ENCODE results near the gene SPINK1.
"Not testable (repeated sequence)": the region's sequence is repeated elsewhere in the genome, so short reads cannot be mapped to it uniquely, and the experiment has no call there.

SPINK1 gene

DNA sequence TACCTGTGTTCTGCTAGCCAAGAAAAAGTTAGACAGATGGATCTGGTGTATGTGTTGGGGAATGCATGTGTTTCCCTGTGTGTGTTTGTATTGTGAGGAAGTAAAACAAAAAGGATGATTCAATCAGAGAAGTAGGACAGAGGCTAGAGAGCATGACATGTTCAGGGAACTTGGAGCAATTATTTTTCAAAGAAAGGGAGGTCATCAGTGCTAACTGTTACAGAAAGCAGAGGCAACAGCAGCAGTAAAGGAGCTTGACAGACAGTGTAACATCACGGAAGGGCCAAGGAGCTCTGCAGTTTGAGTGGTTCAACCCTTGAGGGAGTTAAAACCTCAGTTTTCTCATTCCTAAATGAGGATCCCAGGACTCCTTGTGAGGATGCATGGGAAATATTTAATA lies 13.2 kb downstream of the SPINK1 start:
- TF ChIP-seq POLR2AphosphoS5 (IDR thresholded peaks at IDR 0.05; ENCODE audit: low read depth, low read length) (no peak), PAX5 (IDR thresholded peaks at IDR 0.05; ENCODE audit: insufficient read depth, low read length, severe bottlenecking) (no peak), POU2F2 (IDR thresholded peaks at IDR 0.05; ENCODE audit: low read depth, low read length) (no peak), TAF1 (IDR thresholded peaks at IDR 0.05; ENCODE audit: low read depth, low read length) (no peak), POLR2A (IDR thresholded peaks at IDR 0.05; ENCODE audit: low read depth, low read length) (no peak), SPI1 (IDR thresholded peaks at IDR 0.05; ENCODE audit: low read depth, low read length) (no peak)
- no peak for FAIRE-seq

DNA sequence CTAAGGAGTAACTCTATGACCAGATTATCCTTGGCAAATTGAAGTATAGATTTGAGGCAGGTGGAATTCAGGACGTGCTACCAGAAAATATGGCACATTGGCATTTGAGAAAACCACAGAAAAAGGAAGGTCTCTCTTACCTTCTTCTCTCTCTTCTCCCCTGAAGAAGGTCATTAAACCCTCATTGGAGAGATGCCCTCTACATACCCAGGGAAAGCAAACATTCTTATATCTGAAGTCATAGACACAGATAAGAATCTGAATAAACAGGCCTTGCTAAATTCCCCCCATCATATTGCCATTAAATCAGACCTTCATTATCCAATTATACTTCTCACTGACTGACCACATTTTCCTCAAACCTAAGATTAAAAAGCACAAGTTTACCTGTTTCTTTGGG lies 17.8 kb downstream of the SPINK1 start:
- DNase-seq (ENCODE audit: insufficient read length, low spot score) (no peak), FAIRE-seq (no peak)
- TF ChIP-seq POLR2A (IDR thresholded peaks at IDR 0.05; ENCODE audit: low read depth, low read length) = no peak
- TF ChIP-seq POLR2AphosphoS5 (IDR thresholded peaks at IDR 0.05; ENCODE audit: low read depth, low read length) = no peak
- TF ChIP-seq TAF1 (IDR thresholded peaks at IDR 0.05; ENCODE audit: low read depth, low read length) = no peak
- TF ChIP-seq POU2F2 (IDR thresholded peaks at IDR 0.05; ENCODE audit: low read depth, low read length) = no peak
- no peak for TF ChIP-seq PAX5 (IDR thresholded peaks at IDR 0.05; ENCODE audit: insufficient read depth, low read length, severe bottlenecking)

More for the DNA sequence above, 13.2 kb downstream of the SPINK1 start:
- DNase-seq (ENCODE audit: insufficient read length, low spot score) = no peak

DNA sequence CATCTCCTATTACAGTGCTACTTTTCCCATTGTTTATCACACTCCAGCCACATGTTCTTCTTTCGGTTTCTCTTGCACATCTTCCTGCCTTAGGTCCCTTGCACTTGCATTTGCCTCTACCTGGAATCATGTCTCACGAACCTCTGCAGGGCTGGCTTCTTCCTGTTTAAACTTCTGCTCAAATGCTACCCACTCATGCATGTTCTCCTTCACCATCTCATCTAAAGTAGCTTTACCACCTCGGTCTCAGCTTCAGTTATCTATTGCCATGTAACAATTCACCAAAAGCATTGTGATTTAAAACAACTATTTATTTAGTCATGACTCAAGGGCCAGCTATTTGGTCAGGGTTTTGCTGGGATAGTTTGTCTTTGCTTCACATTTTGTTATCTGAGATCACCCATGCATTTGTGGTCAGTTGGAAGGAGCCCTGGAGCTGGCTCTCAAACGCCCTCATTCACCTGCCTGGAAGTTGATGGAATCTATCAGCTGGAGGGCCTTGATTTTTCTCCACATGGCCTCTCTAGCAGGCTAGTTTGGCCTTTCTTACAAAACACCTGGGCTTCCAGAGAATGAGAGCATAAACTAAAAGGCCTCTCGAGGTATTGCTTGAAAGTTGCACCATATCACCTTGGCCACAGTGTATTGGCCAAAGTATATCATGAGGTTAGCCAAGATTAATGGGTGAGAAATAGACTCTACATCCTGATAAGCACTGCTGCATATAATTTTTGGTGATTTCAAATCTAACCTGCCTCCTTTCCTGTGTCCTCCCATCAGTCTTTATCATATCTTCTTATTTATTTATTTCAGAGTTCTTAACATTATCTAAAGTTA lies 21.4 kb downstream of the SPINK1 start:
- TF ChIP-seq TAF1 (IDR thresholded peaks at IDR 0.05; ENCODE audit: low read depth, low read length) (no peak), POLR2AphosphoS5 (IDR thresholded peaks at IDR 0.05; ENCODE audit: low read depth, low read length) (no peak), PAX5 (IDR thresholded peaks at IDR 0.05; ENCODE audit: insufficient read depth, low read length, severe bottlenecking) (no peak), POLR2A (IDR thresholded peaks at IDR 0.05; ENCODE audit: low read depth, low read length) (no peak)
- FAIRE-seq (no peak), DNase-seq (ENCODE audit: insufficient read length, low spot score) (no peak)

DNA sequence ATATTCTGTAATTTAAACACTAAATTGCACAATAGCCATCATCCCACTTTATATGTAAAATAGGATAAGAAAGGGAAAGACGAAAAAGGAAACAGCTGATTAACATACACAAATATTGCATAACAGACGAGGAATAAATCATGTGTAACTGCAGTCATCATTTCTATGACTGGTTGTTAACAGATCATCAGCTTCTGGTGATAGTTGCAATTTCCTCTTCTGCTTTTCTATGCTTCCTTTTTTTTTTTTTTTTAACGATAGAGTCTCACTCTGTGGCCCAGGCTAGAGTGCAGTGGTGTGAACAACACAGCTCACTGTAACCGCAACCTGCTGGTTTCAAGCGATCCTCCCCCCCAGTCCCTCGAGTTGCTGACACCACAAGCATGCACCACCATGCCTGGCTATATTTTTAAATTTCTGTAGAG lies 26.4 kb downstream of the SPINK1 start:
- no peak for FAIRE-seq
- no peak for TF ChIP-seq TAF1 (IDR thresholded peaks at IDR 0.05; ENCODE audit: low read depth, low read length)
- peak; percentile 52 for TF ChIP-seq SPI1 (IDR thresholded peaks at IDR 0.05; ENCODE audit: low read depth, low read length)
- no peak for DNase-seq (ENCODE audit: insufficient read length, low spot score)

DNA sequence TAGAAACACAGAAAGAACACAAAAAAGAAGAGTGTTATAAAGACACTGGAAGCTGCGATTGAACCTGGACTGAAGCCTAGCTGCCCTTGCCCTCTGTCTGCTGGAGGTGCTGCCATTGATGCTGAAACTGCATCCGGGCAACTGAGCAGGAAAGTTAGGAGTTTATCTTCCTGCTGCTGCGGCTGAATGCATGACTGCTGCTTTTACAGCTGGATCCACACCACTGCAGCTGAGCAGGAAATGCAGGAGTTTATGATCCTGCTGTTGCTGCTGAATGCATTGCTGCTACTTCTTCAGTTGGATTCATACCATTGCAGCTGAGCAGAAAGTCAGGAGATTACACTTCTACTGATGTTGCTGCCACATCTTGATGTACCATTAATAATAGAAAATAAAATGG lies 27.1 kb downstream of the SPINK1 start:
- FAIRE-seq = no peak
- DNase-seq (ENCODE audit: insufficient read length, low spot score) = no peak
- TF ChIP-seq POLR2A (IDR thresholded peaks at IDR 0.05; ENCODE audit: low read depth, low read length) = no peak
- no peak for TF ChIP-seq PAX5 (IDR thresholded peaks at IDR 0.05; ENCODE audit: insufficient read depth, low read length, severe bottlenecking)
- no peak for TF ChIP-seq TAF1 (IDR thresholded peaks at IDR 0.05; ENCODE audit: low read depth, low read length)
- no peak for TF ChIP-seq POU2F2 (IDR thresholded peaks at IDR 0.05; ENCODE audit: low read depth, low read length)
- TF ChIP-seq SPI1 (IDR thresholded peaks at IDR 0.05; ENCODE audit: low read depth, low read length) = no peak
- no peak for TF ChIP-seq POLR2AphosphoS5 (IDR thresholded peaks at IDR 0.05; ENCODE audit: low read depth, low read length)

DNA sequence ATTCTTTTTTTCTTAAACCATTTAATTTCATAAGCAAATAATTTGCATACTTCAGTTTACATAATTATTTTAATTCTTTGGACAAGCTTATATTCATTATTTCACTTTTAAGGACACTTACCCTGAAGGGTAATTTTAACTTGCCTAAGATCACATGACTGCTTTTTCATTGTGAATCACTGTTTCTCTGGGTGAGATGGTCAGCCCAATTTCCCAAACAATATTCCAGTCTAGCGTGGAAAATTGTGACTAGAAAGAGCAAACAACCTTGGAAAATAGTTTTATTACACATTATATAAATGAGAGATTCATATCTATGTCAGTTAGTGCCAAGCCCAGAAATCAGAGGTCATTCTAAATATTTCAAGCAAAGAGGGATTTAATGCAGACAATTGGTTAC lies 27.5 kb downstream of the SPINK1 start:
- FAIRE-seq (no peak), DNase-seq (ENCODE audit: insufficient read length, low spot score) (no peak)
- no peak for TF ChIP-seq PAX5 (IDR thresholded peaks at IDR 0.05; ENCODE audit: insufficient read depth, low read length, severe bottlenecking)
- no peak for TF ChIP-seq SPI1 (IDR thresholded peaks at IDR 0.05; ENCODE audit: low read depth, low read length)
- TF ChIP-seq TAF1 (IDR thresholded peaks at IDR 0.05; ENCODE audit: low read depth, low read length) = no peak
- TF ChIP-seq POLR2AphosphoS5 (IDR thresholded peaks at IDR 0.05; ENCODE audit: low read depth, low read length) = no peak
- no peak for TF ChIP-seq POU2F2 (IDR thresholded peaks at IDR 0.05; ENCODE audit: low read depth, low read length)
- TF ChIP-seq POLR2A (IDR thresholded peaks at IDR 0.05; ENCODE audit: low read depth, low read length) = no peak

DNA sequence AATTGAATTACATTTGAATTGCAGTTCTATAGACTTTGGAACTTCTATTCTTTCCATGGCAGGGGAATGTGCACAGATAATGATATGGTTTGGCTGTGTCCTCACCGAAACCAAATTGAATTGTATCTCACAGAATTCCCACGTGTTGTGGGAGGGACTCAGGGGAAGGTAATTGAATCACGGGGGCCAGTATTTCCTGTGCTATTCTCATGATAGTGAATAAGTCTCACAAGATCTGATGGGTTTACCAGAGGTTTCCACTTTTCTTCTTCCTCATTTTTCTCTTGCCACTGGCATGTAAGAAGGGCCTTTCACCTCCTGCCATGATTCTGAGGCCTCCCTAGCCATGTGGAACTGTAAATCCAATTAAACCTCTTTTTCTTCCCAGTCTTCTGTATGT lies 28.3 kb downstream of the SPINK1 start:
- not testable (repeated sequence) for DNase-seq (ENCODE audit: insufficient read length, low spot score); FAIRE-seq

DNA sequence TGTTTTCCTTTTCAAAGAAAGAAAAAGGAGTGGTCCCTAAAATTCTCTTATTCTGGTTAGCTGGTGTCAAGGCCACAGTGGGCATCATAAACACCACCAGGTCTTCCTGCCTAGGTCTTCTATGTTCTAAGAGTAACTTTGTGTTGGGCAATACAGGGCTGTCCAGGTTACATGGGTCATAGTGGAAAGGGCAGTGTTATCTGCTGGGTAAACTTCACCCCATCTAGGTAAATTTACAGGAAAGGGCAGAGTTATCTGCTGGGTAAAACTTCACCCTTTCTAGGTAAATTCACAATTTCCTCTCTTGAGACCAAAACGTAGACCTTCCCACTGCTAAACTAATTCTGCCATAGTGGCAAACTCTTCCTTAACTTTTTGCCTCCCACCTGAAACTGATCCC lies 30.0 kb downstream of the SPINK1 start:
- FAIRE-seq (no peak), DNase-seq (ENCODE audit: insufficient read length, low spot score) (no peak)
- TF ChIP-seq SPI1 (IDR thresholded peaks at IDR 0.05; ENCODE audit: low read depth, low read length) = no peak
- TF ChIP-seq POLR2AphosphoS5 (IDR thresholded peaks at IDR 0.05; ENCODE audit: low read depth, low read length) = no peak
- TF ChIP-seq TAF1 (IDR thresholded peaks at IDR 0.05; ENCODE audit: low read depth, low read length) = no peak
- no peak for TF ChIP-seq PAX5 (IDR thresholded peaks at IDR 0.05; ENCODE audit: insufficient read depth, low read length, severe bottlenecking)
- no peak for TF ChIP-seq POLR2A (IDR thresholded peaks at IDR 0.05; ENCODE audit: low read depth, low read length)

DNA sequence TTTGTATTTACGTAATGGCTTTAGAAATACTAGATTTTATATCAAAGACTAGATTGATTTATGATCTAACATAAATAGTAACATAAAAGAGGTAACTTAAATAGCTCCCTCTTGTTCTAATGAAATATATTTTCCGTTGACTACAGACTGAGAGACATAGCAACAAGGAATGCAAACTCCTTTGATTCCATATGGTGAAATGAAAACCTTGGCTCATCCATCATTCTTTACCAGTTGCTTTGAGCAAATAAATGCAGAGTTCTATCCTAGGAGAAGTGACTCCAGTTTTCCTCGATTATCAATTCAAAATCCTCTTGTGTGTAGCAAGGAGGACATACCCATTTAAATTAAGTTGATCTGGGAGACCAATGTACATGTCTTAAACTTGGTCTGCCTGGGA lies 31.0 kb downstream of the SPINK1 start:
- TF ChIP-seq POLR2A (IDR thresholded peaks at IDR 0.05; ENCODE audit: low read depth, low read length) = no peak
- no peak for TF ChIP-seq POU2F2 (IDR thresholded peaks at IDR 0.05; ENCODE audit: low read depth, low read length)
- no peak for TF ChIP-seq PAX5 (IDR thresholded peaks at IDR 0.05; ENCODE audit: insufficient read depth, low read length, severe bottlenecking)
- TF ChIP-seq POLR2AphosphoS5 (IDR thresholded peaks at IDR 0.05; ENCODE audit: low read depth, low read length) = no peak
- TF ChIP-seq TAF1 (IDR thresholded peaks at IDR 0.05; ENCODE audit: low read depth, low read length) = no peak
- TF ChIP-seq SPI1 (IDR thresholded peaks at IDR 0.05; ENCODE audit: low read depth, low read length) = no peak
- no peak for DNase-seq (ENCODE audit: insufficient read length, low spot score)
- no peak for FAIRE-seq

DNA sequence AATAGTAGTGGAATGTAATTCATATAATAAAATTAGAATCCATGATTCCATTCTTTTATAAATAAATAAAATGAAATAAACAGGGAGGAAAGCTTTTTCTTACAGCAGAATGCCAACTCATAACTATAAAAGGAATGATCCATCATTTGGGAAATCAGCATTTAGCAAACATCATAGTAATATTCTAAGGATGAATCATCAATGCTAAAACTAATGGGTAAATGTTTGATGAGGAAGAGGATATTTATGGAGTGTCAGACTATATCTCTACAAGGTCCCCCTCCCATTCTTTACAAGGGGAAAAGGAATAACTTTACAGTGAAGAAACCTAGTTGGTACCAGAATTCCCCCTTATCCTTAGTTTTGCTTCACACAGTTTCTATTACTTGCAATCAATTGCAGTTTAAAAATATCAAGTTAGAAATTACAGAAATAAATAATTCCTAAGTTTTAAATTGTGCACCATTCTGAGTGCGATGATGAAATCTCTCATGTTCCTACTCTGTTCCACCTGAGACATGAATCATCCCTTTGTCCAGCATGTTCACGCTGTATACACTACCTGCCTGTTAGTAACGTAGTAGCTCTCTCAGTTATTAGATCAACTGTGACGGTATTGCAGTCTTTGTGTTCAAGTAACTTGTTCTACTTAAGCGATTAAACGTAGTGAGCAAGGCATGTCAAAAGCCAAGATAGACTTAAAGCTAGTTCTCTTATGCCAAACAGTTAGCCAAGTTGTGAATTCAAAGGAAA lies 34.7 kb downstream of the SPINK1 start:
- TF ChIP-seq POU2F2 (IDR thresholded peaks at IDR 0.05; ENCODE audit: low read depth, low read length) (no peak), TAF1 (IDR thresholded peaks at IDR 0.05; ENCODE audit: low read depth, low read length) (no peak), POLR2AphosphoS5 (IDR thresholded peaks at IDR 0.05; ENCODE audit: low read depth, low read length) (no peak), POLR2A (IDR thresholded peaks at IDR 0.05; ENCODE audit: low read depth, low read length) (no peak), PAX5 (IDR thresholded peaks at IDR 0.05; ENCODE audit: insufficient read depth, low read length, severe bottlenecking) (no peak), SPI1 (IDR thresholded peaks at IDR 0.05; ENCODE audit: low read depth, low read length) (no peak)
- FAIRE-seq (no peak), DNase-seq (ENCODE audit: insufficient read length, low spot score) (no peak)

Data from GM12891 (cell line).